HG03103 (cell line): Measurements from ENCODE around the gene BMF.
"Not testable (repeated sequence)": the region's sequence is repeated elsewhere in the genome, so short reads cannot be mapped to it uniquely, and the experiment has no call there.

Source experiments
- ATAC-seq: cut with Tn5 transposase; IDR thresholded peaks from one replicate; pipeline ENCODE4 v1.9.1; 2021; ENCODE audit warnings: low read depth; ENCODE audit not compliant: unreplicated experiment

Gene BMF

DNA sequence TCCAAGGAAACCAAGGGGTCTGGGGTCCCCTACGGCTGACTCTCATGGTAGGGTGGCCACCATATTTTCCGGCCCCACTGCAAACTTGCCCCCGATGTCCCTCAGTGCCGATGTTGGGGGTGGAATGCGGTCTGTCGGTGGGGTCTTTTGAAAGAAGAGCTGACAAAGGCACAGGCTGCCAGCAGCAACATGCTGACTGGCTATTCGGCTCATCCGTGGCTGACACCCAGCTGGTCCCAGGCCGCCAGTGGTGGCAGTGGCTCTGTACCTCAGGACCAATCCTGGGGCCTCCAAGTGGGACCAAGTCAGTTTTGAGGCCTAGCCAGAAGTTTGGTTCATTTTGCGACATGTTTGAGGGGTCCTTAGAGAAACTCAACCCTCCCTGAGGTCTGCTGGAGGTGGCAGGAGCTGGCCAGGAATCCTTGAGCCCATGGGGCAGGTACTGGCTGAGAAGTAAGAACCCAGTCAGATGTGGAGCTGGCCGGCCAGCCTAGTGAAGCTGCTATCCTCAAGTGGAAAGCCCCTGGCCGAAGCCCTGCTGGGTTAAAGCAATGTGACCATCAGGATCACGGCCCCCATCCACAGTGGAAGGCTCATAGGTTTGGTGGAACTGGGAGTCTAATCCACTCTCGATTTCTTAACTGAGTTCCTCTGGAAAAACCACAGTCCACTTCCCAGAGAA is 17.8 kb downstream of the BMF start:
- no peak for ATAC-seq

DNA sequence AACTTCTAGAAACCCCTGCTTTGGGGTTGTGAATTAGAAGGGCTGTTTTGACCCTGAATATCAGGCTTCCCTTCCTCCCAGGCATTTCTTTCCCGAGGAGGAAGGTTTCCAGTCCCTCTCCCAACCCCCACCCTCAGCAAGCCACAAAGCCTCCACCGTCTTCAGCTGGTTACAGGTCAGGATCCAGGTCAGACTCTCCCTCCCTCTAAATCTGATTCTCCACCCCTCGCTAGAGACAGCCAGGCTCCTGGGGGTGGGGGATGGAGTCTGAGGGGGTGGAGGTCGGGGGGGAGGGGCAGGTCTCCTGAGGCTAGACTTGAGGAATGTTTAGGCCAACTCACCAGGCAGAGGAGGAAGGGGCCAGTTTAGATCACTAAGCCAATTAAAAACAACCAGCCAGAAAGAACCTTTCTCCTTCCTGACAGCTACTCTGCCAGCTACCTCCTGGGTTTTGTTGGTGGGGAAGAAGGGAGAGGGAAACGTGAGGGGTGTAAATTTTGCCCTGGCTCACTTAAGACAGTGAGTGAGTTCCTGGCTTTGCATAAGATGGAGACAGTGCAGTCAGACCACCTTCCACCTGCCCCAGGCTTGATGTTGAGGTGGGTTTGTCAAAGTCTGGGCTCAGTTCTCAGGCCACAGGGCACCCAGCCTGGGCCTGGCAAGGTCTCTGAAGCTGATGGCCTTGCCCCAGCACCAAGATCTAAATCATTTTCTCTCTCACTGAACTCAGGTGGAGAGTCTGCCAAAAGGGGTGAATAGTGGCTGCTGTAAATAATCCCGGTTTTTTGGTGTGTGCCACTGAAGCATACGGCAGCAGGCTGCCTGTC is 19.5 kb downstream of the BMF start:
- ATAC-seq = no peak

DNA sequence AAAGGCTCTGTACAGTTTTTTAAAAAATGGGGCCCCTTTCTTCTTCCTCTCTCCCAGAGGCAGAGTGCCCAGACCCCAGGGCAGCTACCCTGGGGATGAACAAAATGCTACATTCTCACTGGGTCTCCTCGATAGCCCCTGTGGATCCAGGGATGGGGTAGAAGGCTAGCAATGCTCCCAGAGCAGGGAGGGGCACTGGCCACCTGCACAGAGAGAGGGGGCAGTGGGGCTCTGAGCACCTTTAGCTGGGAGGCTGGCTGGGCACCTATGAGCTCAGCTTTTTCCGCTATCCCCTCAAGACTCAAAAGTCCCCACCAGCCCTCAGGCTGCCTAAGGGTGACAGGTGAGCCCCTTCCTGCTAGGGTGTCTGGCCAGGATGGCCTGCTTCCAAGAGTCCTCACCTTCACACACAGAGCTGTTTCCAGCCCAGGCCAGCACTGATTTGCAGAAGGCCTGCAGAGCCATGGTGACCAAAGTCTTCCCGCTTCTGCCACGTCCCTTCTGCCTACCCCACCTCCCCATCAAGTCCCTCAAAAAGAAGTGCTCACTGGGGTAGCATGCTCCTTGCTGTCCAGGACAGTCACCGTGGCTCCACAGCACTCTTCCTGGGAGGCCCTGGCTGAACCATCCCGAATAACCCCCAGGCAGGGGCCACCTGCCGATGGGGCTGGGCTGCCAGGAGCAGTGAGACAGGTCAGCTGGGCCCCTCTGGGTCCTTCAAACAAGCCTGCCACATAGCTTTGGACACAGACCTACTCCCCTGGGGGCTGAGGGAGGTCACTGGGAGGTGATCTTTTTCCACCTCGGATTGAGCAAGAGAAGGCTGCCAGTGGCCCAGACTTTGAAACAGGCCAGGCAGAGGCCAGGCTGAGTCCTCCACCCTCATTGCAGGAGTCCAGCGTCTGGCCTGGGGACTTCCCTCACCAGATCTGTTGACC is 20.4 kb downstream of the BMF start:
- no peak for ATAC-seq

DNA sequence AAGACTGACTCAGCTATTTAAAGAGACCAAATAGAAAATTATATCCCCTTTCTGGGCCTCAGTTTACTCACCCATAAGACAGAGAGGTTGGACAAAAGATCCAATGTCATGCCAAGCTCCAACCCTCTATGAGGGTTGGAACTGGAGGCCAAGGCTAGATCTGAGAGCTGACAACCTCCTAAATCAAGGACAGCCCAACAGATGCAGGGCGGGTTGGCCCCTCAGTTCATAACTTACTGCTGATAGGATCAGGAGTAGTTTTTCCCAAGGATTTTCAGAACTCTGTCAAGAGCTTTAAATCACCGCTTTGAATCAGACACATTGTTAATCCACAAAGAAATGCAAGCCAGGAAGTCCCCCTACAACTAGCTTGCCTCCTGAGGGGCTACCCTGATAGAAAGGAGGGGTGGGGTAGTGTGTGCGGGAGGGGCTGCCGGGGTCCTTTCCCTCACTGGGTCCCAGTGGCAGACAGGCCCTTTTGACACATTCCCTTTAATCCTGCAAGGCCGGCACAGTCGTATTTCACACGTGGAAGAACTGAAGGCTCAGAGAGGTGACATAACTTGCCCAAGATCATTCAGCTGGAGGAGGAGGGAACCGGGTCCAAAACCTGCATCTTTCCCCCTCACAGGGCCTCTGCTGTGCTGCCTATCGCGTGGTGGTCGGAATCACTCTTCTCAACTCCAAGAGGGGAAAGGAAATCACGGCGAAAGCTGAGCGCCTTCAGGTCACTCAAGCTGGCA is 21.4 kb downstream of the BMF start:
- ATAC-seq = no peak

DNA sequence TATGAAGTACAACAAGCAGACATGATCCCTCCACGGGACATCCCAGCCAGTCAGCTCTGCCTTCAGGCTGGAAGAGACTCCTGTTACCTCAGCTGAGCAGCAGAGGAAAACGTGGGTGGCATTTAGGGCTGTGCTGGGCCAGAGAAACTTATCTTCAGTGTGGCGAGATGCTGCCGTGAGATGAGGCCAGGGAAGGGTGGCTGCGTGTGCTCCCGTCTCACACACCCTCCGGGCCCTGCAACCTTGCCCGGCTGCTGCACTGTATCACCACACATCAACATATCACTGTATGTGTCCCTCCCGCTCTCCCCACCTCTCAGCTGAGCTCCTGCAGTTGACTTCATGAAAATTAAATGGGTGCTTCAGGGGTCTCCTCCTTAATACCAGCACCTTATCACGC is 23.4 kb downstream of the BMF start:
- no peak for ATAC-seq

- no peak for ATAC-seq
These were observed 24.0 kb downstream of the BMF start for GRCh38 chr15:40084650-40085049.

DNA sequence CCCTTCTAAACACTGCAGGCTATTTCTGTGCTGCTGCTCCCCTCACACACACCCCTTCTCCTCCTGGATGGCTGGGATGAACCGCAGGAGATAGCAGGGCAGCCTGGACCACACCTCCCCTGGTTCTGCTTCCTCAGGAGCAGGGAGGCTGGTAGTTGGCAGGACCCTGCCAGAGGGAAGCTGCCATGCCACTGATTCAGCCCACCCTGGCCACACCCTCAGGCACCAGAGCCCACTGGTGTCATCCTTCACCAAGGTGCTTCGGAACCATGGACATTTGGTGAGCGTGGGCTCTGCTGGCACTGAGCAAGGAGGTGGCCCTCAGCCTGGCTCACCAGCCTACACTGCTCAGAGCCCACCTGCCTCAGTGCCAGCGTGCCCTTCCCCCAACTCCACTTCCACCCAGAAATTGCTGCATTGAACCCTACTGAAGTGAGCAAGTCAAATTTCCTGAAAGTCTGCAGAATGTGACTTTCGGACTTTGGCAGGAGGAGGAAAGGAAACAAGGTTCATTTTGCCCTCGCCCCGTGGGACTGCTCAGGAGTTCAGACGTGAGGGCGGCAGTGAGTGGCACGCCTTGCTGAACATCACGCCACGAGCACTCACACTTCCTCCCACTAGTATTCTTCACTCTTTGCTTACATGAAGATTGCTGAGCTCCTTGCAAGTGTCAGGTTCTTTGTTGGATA is 26.3 kb downstream of the BMF start:
- ATAC-seq = no peak

DNA sequence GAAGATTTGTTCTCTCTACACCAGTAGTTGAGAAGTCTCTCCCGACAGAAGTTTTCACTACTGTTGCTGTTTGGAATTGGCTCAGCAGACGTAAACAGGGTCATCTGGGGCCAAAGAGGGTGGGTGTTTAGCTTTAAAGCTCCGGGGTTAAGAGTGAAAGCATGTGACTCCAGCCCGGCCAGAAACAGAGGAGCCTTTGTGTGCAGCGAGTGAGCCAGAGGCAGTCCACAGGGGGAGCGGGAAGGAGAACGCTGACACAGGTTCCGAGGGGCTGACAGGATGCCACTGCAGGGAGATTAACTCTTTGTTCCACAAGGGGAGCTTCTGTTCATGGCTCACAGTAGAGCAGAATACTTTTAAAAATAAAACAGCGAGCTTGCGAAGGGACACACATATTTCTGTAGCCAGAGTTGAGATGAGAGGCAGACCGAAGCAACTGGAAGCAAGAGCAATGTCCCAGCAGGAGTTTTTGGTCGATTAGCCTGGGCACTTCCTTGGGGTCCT is 26.9 kb downstream of the BMF start:
- ATAC-seq = no peak

- no peak for ATAC-seq
These were observed 27.8 kb downstream of the BMF start for GRCh38 chr15:40080847-40081246.

DNA sequence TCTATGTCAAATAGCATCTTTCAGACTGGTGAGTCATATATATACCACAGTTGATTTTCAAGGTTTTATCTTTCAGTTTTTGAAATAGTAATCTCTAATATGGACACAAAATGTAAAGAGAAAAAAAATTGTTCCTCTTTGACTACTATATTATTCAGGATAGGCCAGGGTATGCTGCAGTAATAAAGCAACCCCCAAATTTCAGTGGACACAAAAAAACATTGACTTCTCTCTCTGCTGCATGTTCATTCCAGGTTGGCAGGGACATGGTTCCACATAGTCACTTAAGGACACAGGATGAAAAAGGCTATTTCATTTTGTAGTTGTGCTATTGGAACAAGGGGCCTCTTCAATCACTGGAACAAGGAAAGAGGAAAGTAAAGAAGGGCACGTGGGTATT is 28.6 kb downstream of the BMF start:
- no peak for ATAC-seq

DNA sequence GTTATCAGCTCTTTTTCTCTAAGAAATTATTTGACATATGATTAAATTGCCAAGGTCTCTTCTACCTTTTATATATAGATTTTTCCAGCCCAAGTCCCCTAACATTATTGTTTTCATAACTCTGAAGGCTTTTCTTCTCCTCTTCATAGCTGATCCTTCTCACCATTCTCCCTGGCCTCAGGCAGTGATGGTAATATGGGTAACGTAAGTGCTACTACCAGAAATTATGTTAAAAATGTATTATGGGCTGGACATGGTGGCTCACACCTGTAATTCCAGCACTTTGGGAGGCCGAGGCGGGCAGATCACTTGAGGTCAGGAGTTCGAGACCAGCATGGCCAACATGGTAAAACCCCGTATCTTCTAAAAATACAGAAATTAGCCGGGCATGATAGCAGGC is 29.2 kb downstream of the BMF start:
- no peak for ATAC-seq

GRCh38 chr15:40075298-40076044 is 33.2 kb downstream of the BMF start:
- no peak for ATAC-seq

DNA sequence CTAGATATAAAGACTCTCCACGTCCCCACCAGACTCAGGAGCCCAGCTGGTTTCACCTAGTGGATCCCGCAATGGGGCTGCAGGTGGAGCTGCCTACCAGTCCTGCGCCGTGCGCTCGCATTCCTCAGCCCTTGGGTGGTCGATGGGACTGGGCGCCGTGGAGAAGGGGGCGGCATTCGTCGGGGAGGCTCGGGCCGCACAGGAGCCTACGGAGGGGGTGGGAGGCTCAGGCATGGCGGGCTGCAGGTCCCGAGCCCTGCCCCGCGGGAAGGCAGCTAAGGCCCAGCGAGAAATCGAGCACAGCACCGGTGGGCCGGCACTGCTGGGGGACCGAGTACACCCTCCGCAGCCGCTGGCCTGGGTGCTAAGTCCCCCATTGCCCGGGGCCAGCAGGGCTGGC is 34.0 kb downstream of the BMF start:
- ATAC-seq = not testable (repeated sequence)

DNA sequence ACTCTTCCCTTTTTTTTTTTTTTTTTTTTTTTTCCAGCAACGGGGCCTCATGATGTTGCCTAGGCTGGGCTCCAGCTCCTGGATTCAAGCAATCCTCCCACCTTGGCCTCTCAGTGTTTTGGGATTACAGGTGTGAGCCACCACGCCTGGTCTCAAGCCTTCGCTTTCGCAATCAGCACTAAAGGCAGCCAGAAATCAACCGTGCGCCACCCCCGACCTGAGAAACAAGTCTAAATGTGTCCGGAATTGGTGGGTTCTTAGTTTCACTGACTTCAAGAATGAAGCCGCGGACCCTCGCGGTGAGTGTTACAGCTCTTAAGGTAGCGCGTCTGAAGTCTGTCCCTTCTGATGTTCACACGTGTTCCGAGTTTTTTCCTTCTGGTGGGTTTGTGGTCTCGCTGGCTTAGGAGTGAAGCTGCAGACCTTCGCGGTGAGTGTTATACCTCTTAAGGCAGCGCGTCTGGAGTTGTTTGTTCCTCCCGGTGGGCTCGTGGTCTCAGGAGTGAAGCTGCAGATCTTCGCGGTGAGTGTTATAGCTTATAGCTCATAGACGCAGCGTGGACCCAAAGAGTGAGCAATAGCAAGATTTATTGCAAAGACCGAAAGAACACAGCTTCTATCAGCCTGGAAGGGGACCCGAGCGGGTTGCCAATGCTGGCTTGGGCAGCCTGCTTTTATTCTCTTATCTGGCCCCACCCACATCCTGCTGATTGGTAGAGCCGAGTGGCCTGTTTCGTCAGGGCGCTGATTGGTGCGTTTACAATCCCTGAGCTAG is 34.8 kb downstream of the BMF start:
- ATAC-seq = not testable (repeated sequence)

GRCh38 chr15:40072216-40072990 is 36.3 kb downstream of the BMF start:
- ATAC-seq = no peak

DNA sequence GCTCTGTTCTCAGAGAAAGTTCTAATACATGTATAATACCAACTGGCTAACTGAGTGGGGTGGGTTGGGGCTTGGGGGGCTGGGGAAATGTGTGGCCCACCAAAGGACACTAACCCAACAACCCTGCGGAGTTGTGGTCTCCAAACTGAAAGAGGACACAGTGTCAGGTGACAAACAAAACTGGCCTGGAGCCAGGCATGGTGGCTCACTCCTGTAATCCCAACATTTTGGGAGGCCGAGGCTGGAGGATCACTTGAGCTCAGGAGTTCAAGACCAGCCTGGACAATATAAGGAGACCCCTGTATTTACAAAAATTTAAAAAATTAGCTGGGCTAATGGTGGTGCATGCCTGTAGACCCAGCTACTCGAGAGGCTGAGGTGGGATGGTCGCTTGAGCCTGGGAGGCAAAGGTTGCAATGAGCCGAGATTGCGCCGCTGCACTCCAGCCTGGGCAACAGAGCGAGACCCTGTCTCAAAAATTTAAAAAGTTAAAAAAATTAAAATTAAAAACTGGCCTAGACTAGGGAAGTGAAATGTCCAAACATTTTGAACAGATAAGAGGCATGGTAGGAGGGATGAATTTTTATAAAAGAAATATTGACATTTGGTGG is 38.0 kb downstream of the BMF start:
- ATAC-seq = no peak

DNA sequence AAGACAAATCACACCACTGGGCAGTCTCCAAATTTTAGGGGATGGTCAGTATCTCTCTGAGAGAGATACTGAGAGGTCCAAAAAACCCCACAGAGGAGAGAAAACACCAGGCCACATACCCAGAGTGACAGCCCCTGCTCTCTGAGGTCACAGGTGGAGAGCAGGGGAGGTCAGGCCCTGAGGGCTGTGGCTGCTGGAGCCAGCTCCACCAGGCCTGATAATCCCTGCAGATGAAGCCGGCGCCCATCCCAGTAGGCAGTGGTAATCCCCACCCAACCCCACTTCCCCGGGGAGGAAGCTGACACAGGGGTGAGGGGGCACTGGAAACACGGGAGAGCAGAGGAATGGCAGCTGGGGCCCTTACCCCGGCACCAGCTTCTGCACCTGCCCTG is 38.5 kb downstream of the BMF start:
- ATAC-seq = no peak
